GM04503 (cell line): ENCODE data around the gene SNX9.
"Not testable (repeated sequence)": the region's sequence is repeated elsewhere in the genome, so short reads cannot be mapped to it uniquely, and the experiment has no call there.

Source experiments
- DNase-seq: peaks from one replicate; pipeline ENCODE4 v3.0.0-alpha.2; 2012; ENCODE audit warnings: low read depth

The SNX9 gene

DNA sequence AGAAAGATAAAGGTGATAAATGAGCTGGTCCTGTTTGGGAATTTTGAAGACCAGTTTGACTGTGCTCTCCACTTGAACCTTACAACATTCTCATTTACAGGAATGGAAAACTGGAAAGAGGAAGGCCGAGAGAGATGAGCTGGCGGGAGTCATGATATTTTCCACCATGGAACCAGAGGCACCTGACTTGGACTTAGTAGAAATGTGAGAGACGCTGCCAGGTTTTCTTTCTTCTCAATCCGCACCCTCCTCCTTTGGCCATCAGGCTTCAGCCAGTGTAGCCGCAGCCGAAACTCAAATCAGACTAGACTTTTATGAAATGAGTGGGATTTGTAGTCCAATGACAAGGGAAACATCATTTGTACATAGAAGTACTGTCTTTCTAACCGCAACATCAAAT, 104.0 kb downstream of the SNX9 start:
- DNase-seq: no peak

DNA sequence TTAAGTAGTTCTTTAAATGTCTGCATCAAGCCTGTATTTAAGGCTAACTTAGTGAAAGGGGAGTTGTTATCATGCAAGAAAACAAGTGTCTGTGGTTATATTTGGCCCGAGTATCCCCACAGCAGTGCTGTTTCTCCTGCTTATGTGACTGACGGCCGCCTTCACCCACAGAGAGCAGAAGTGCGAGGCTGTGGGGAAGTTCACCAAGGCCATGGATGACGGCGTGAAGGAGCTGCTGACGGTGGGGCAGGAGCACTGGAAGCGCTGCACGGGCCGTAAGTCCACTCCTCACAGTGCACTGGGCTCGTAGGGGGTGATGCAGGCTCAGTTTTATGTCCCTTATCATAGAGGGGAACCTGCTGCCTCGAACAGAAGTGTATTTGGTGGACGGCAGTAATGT, 105.4 kb downstream of the SNX9 start:
- DNase-seq: no peak

DNA sequence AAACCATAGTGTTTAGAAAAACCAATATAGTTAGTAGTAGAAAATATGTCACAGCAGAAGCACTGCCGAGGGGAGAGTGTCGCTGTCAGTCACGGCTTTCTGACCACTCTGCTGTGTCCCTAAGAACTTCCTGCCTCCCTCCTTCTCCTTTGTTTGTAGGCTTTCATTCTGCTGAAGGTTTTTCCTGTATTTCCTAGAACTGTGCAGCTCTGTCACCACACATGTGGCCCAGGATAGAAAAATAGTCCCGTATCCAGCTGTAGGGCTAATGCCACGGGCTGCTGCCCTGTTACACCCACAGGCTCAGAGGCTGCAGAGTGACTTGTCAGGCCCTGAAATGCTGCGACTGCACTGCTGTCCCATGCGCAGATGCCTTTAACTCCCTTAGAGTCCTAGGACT, 106.0 kb downstream of the SNX9 start:
- no peak for DNase-seq

DNA sequence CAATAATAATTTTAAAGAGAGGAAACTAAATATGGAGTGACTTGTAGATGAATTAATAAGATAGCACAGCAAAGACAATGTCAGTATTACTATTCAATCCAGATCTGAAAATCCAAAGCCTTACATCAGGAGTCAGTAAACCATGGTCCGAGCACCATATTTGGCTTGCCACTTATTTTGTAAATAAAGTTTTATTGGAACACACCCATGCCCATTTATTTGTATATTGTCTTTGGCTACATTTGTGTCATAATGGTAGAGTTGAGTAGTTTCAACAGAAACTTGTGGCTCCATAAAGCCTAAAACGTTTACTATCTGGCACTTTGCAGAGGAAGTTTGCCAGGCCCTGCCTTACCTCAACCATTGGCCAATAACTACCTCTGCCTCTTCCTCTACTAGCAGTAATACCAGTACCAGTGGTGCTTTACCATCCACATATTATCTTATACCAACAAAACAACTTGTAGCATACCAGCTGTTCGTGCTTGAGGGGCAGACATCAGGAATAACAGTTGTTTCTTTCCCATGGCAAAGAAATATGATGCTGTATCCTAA, 106.8 kb downstream of the SNX9 start:
- DNase-seq: no peak

DNA sequence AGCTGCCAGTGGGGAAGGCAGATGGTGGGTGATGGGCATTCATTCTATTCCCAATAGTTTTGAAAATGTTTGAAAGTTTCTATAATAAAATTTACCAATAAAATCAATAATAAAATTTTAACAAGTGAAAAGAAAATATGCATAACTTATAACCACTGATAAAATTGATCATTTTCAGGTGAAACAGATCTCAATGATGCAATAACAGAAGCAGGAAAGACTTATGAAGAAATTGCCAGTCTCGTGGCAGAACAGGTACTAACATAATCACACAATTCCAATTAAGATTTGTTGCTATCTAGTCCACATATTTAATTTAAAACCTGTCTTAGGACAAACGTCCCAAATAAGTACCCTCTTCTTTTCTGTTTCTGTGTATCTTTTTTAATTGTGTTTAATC, 112.7 kb downstream of the SNX9 start:
- DNase-seq: no peak

DNA sequence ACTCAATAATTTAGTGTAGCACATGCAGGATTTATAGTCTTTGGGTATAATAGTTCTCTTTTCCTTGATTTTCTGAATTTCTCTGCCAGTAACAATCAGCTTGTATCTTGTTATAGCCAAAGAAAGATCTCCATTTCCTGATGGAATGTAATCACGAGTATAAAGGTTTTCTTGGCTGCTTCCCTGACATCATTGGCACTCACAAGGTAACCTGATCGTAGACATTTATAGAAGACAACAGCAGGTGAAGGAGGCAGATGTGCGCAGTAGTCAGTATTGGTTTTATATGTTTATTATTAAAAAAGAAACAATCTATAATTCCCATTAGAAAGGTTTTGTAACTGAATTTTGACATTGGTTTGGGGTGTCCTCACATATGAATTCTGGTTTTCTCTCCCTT, 114.3 kb downstream of the SNX9 start:
- no peak for DNase-seq

- DNase-seq: no peak
Measured at GRCh38 chr6:157937916-157938315, 114.9 kb downstream of the SNX9 start.

GRCh38 chr6:157940375-157941036, 117.5 kb downstream of the SNX9 start:
- not testable (repeated sequence) for DNase-seq

DNA sequence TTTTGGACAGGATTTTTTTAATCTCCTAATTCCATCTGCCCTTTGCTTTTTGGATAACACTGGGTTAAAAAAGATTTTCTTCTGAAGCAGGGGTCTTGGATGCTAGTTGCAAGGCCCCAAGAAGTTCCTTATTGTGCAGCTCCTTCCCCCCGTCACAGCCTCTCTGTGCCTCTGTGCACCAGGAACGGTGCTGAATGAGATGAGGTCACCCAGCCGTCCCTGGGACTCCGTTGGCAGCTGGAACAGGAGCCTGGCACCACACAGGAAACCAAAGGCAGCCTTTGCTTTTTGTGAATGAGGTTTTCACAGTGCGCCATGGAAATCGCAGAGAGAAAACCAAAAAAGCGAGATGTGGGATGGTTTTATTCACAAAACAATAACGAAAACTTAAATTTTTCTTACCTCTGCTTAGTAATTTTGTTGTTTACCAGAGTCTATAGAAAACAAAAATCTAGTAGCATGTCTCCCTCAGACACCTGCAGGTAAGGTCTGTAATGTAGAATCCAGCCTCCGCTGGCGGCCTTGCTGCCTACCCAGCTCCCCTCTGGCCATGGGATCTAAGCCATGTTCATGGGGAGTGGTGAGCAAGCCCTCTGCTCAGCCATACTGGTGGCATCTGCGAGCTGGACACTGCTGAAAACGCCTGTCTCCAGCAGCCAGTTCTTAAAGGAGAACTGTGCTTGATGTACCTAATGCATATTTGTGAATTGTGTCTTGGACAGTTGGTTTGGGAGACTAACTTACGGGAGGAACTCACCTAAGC, 118.2 kb downstream of the SNX9 start:
- no peak for DNase-seq

- DNase-seq: no peak
Measured at GRCh38 chr6:157942351-157942750, 119.3 kb downstream of the SNX9 start.

DNA sequence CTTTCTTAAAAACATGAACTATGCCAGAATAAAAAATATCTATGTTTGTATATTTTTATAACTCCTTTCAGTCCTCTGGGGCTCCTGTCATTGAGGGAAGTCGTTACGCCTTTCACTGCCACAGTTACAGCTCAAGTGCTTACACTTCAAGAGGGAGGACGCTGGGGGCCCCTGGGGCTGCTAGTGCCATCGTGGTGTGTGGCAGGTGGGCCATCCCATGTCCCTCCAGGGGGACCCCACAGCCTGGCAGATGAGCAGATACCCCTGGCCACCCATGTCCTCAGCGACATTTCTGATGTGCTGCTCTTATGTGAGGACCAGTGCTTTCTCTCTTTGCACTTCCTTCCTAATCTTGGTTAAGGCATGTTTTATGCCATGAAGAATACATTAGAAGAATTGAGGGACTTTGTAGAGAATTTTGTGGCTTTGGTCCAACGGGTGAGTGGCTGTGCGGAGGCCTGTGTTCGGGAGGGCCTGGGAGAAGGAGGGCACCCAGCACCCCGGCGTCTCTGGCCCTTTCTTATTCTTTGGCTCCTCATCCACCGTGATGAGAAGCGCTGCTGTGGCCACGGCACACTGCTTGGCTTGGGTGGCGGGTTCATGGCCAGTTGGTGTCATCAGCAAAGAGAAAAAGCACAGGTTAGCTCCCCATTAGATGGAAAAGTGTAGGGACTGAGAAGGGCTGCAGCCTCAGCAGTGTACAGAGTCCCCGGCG, 120.4 kb downstream of the SNX9 start:
- DNase-seq: no peak

GRCh38 chr6:157943964-157944283, 120.9 kb downstream of the SNX9 start:
- DNase-seq: no peak

DNA sequence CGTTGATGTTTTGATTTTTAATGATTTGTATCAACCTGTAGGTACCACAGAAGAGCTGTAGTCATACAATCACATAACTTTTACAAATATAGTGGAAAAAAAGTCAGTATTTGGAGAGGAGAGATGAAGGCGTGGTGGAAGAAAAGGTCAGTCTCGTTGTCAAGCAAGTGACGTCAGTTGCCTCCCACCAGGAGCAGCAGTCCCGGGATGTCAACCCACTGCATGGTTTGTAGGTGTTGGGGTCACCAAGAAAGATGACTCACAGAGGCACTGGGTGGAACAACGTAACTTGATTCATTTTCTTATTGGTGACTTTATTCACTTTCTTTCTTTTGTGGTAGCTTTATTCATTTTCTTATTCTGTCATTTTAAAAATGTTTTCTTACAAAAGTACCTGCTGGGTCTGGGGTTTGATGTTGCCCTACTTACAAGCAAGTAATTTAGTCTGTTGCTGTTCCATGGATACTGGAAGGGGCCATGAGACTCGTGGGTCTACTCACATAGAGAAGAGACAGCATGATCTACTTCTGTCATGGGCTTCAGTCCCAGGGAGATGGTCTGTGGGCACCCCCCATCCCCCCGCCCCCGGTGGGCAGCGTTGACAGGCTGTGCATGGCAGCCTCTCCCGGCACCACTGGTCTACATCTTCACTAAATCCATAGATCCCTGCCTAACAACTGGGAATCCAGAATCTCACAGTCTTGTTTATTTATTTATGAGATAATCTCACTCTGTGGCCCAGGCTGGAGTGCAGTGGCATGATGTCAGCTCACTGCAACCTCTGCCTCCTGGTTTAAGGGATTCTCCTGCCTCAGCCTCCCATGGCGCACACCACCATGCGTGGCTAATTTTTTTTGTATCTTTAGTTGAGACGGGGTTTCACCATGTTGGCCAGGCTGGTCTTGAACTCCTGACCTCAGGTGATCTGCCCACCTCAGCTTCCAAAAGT, 122.2 kb downstream of the SNX9 start:
- no peak for DNase-seq

DNA sequence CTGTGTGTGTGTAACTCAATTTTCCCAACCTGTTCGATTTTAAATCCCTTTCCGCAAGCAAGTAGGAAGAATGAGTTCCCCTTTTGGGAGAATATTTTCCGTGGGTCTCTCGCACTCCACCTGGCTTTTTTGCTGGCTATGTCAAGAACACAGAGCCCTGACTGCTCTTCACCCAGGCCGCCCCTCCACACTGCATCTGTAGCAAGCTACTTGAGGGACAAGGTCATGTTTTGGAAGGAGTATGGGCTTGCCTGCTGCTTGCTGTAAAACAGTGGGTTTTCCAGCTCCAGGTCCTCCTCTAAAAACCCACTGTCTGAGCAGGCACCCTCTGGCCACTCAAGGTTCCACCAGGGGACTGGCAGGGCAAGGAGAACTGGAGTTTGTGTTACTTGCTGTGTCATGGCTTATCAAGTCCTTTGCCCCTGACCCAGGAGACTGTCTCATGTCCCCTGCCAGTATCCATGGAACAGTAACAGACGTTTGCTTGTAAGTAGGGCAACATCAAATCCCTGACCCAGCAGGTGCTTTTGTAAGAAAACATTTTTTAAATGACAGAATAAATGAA, 123.1 kb downstream of the SNX9 start:
- no peak for DNase-seq

DNA sequence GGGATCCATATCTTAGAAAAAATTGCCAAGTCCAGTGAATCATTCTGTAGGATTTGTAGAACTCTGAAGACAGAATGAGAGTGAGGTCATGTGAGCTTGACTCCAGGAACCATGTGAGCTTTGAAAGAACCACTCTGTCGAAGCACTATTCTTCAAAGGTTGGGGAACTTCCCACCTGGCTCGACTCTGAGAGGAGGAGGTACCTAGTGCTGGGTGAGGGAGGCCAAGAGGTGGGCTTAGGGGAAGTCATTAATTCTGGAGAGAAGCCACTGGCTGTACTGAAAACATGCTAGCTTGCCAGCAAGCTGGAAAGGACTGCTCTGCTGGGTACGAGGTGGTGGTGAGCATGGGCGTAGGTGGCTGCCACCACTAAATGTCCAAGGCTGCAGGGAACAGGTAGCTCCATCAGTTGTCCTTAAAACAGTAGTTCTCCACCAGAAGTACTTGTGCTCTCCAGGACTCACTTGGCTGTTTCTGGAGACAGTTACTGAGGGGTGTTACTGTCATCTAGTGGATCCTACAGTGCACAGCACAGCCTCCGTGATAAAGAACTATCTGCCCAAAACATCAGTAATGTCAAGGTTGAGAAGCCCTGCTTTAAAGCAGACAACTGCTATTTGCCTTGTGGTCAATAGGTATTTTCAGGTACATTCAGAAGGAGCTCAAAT, 124.0 kb downstream of the SNX9 start:
- no peak for DNase-seq

- not testable (repeated sequence) for DNase-seq
Measured at GRCh38 chr6:157950899-157951298, 127.9 kb downstream of the SNX9 start.

DNA sequence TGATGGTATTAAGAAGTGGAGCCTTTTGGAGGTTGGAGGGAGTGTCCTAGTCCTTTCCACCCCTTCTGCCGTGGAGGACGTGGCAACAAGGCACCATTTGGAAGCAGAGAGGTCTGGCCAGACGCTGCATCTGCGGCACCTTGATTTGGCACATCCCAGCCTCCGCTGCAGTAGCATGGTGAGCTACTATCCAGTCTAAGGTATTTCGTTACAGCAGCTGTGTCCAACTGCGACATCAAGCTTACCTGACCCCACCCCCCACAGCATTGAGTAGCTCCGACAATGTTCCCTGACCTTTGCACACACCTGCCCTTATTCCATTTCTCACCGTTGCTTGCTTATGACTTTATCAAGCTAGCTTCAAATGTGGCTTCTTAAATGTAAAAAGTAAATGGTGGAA, 128.8 kb downstream of the SNX9 start:
- DNase-seq: no peak

GRCh38 chr6:157952861-157953351, 129.9 kb downstream of the SNX9 start:
- DNase-seq: no peak

DNA sequence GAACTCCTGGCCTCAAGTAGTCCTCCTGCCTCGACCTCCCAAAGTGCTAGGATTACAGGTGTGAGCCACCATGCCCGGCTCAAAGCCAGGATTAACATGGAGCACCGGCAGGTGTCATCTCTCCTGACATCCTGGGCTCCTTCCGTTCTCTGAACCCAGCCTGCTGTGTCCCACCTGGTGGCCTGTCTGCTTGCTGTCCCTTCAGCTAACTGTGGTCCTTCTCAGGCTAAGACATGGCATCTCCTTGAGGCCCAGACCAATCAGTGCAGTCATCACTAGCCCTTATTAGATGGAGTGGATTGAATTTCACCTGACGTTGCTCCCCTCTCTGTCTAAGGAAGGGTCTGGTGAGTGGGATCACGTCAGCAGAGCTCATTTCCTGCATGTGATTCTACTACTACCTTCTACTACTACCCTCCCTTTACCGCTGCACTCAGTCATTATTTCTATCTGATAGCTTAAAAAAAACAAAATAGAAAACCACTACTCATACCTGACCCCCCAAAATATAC, 130.6 kb downstream of the SNX9 start:
- DNase-seq: no peak
